Lung microvascular endothelial cell (primary cell): ENCODE results near the gene ATG13. TPM values are rescaled to one million over a fixed set of nuclear protein-coding genes. Genes with fewer than 3 reads are reported as not detected.

ENCODE experiments used
- DNase-seq, 2 donors: peaks; one replicate each; pipeline versions ENCODE4 v3.0.0 to v3.0.0-alpha.2; 2010; ENCODE audit warnings: low read depth in 2 of 2
- total RNA-seq: library from RNA; depleted of rRNA; stranded (reverse); fragments of >200 nt; gene quantifications from 2 replicates; pipeline ENCODE4 v1.2.1, GENCODE V29; 2014

The ATG13 gene
- total RNA-seq, 1 donor from 2014 or later, result 52.8 TPM

DNA sequence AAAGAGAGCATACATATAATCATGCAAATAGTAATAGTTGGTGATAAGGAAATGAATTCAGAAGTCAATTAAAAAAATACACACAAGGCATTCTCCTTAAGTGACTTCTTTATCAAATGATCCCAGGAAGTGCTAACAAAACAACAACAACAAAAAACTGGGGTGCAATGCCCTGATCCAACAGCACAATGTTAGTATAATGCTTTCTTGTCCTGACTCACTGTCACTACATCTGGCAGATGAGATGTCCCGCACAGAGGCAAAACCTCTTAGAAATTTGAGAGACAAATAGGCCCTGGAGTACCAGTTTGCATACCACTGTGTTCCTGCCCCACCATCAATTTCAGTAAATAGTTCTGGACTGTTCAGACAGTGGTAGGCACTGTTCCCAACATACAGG, 12.6 kb upstream of the ATG13 start:
- DNase-seq, result no peak

DNA sequence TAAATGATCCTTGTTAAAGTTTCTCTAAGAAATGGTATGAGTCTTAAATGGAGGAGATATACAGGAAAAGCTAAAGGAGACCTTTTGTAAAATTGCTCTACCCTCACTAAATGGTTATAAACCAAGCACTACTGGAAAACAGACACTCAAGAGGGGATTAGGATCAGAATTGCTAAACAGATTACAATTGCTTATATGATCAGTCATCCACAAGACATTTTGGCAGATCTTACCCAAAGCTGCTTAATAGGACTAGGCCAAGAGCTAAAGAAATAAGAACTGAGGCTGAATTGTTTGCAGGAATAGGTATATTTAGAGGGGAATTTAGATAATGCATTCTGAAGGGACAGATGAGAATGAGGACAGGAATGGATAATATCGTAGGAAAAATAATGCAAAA, 9.8 kb upstream of the ATG13 start:
- DNase-seq, result no peak

DNA sequence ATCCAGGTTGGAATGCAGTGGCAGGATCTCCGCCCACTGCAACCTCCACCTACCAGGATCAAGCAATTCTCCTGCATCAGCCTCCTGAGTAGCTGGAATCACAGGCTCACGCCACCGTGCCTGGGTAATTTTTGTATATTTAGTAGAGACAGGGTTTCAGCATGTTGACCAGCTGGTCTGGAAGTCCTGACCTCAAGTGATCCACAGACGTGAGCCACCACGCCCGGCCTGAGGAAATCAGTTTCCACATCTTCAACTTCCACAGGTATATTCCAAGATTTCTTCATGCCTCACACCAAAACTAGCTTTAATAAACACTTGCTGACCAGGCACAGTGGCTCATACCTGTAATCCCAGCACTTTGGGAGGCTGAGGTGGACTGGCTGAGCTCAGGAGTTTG, 8.0 kb upstream of the ATG13 start:
- DNase-seq, result no peak

DNA sequence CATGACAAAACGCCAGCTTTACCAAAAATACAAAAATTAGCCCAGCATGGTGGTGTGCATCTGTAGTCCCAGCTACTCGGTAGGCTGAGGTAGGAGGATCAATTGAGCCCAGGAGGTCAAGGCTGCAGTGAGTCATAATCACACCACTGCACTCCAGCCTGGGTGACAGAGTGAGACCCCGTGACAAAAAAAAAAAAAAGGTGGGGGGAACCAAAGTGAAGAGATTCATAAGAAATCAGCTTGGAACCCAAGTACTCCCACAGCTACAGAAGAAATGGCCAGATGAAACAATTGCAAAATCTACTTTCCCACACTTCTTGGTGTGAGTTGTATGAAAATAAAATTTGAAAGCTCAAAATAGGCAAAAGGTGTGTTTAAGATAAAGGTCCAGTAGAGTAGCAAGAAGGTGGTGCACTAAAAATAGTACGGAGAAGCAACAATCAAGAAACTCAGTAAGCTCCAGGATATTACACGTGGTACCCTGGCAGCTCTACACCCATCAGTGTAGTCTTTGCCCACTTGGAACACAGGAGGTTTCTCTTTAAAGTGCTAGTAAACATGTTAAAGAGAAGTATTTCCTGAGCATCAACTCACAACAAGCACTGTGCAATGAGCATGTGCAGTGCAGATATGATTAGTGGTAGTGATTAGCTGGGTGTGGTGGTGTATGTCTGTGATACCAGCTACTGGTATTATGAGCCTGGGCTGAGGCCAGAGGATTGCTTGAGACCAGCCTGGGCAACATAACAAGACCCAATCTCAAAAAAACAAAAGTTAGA, 5.6 kb upstream of the ATG13 start:
- no peak for DNase-seq

DNA sequence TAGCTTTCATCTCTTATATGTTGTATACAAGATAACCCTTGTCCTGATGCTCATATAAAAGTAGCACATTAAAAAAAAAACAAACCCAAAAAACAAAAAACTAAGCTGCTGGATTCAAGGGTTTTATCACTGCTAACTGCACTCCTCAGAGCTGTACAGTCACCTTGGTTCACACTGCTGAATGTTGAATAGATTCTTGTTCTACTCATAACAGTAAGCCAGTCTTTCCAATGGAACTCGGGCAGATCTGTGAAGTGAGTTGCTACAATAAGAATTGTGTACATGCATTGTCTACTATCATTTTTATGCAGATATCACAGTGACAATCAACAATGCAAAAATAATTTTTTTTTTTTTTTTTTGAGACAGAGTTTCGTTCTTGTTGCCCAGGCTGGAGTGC, 5.0 kb upstream of the ATG13 start:
- no peak for DNase-seq

DNA sequence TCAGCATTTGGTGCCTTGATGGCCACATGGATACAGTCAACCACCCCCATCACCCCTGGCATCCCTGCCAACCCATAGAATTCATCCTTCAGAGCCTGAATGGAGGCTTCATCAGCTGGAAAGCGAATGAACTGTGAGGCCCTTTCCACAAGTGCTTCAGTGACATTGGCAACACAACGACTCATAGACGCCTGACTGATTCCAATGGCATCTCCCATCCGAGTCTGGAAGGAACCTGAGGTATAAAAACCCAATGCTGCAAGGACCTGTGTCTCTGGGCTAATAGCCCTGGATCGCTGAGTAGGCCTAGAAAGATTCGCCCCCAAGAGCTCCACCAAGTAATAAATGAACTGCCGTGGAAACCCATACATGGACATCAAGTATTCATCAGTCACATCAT, 1.6 kb upstream of the ATG13 start:
- no peak for DNase-seq

DNA sequence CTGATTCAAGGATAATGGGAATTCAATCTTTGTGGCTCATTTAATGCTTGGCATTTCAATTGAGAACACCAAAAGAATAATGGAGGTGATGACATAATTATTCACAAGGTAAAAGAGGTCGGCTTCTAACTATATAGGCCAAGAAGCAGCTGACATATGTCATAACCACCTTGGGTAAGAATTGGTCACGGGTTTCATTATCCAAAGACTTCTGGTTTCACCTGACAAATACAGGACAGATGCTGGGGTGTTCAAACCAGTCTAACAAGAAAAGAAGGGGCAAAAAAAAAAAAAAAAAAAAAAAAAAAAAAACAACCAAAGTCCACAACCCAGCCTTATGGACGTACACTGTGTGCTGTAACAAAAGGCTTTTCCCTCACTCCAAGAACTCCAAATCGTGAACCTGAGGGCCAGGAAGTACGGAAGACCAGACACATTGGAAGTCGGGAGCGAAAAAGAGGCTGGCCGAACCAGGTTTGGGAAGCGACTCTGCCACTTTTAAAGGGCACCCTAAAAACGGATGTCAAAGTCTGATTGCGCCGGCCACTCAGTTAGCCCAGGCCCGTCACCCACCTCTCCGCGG, 711 bp upstream of the ATG13 start:
- DNase-seq, result no peak

DNA sequence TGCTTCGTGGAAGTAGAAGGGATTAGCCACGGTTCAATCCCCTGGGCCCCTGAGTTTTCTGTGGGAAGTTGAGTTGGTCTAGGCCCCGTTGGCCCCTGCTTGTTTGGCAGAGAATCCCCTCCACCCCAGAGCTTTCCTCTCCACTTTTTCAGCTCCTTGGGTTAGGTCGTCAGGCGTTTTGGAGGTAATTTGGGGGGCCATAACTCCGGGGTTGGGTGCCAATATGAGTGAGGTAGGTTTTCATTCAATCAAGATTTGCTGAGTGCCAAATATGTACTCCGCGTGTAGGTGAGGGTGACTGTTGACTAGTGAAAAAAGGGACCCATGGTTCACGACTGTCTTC, 590 bp downstream of the ATG13 start:
- DNase-seq, result no peak

DNA sequence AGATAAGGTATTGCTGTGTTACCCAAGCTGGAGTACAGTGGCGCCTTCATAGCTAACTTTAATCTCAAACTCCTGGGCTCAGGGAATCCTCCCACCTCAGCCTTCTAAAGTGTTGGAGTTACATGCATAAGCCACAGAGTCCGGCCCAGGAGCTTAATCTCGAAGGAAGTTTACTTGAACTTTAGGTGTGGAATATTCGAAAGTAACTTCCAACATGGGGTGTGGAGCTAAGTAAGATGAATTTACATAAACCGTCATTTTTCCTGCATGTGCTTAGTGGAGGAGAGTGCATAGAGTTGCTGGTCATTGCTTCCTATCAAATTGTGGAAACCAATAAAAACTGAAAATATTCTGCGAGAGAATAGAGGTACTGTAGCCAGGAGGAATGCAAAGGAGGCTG, 1.5 kb downstream of the ATG13 start:
- DNase-seq, result no peak

DNA sequence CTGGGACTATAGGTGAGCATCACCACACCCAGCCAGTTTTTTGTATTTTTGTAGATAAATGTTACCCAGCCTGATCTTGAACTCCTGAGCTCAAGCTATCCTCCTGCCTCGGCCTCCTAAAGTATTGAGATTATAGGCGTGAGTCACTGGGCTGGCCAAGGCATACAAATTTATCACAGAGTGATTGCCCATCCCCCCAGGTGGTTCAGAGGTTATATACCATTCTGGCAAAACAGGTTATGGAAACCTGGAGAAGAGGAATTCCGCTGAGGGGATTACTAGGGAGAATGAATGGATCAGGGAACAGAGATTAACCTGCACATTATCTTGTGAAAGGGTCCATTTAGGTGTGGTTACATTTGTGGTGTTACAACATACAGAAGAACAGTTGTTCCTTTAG, 8.1 kb downstream of the ATG13 start:
- no peak for DNase-seq

DNA sequence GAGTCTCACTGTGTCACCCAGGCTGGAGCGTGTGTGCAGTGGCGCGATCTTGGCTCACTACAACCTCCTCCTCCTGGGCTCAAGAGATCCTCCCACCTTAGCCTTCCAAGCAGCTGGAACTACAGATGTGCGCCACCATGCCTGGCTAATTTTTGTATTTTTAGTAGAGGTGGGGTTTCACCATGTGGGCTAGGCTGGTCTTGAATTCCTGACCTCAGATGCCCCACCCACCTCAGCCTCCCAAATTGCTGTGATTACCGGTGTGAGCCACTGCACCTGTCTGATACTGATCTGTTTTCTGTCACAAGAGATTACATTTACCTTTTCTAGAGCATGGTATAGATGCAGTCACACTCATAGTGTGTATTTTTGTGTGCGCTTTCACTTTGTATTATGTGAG, 11.6 kb downstream of the ATG13 start:
- DNase-seq, result no peak

DNA sequence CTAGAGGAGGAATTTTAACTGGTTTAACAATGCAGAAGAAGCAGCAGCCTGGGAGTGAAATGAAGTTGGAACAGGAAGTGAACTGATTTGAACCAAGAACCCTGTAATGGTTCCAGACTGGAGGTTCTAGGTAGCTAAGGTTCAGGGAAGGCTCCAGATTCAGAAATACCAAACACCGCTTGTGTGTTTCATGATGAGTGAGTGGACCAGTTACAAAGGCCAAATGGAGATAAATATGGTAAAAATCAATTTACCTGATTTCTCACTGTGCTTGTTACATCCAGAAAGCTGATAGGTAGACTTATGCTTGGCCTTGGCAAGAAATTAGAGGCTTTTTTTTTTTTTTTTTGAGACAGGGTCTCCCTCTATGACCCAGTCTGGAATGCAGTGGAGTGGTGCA, 12.9 kb downstream of the ATG13 start:
- no peak for DNase-seq

DNA sequence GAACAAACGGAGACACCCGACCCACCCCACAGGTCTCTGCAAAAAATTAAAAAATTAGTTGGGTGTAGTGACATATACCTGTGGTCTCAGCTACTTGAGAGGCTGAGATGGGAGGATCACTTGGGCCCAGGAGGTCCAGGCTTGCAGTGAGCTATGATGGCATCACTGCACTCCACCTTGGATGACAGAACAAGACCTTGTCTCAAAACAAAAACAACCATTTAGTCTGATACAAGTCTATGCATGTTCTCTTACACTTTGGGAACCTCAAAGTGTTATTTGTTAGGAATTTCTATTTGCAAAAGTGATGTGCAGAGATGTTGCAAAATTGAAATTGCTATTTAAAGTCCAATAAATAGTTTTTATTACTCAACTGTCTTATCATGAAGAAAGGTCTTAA, 14.3 kb downstream of the ATG13 start:
- DNase-seq, result no peak

DNA sequence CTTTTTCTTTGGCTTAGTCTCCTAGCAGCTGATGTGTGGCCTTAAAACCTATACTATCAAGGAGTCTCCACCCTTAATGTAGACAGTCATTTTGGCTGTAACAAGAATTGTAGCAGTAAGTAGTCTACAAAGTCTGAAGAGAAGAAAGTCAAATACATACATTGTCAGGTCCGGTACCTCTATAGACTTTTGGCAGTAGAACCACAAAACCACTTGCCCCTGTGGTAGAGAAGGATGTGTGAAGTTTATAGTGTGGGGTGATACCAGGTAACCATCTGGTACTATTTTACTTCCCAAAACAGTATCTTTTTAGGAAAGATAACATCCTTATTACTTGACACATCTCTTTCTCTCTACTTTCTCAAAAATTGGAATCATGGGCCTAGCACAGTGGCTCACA, 15.1 kb downstream of the ATG13 start:
- no peak for DNase-seq

DNA sequence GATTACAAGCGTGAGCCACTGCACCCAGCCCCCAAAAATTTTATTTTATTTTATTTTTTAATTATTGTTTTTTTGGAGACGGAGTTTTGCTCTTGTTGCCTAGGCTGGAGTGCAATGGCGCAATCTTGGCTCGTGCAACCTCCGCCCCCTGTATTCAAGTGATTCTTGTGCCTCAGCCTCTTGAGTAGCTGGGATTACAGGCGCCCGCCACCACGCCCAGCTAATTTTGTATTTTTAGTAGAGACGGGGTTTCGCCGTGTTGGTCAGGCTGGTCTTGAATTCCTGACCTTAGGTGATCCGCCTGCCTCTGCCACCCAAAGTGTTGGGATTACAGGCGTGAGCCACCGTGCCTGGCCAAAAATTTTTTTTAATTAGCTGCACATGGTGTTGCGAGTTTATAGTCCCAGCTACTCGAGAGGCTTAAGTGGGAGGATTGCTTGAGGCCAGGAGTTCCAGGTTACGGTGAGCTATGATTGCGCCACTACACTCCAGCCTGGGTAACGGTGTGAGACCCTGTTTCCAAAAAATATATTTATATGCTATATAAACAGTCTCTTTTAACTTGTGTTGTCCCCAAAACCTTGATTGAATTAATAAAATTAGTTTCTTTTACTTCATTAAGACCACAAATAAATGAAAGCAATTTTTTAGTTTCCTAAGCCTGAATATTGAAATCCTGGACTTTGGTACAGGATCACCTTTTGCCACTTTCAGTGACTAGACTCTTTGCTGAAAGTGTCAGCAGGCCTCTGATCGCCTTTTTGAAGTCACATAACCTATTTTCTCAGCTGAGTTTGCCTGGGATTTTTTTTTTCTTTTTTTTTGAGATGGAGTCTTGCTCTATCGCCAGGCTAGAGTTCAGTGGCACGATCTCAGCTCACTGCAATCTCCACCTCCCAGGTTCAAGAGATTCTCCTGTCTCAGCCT, 16.2 kb downstream of the ATG13 start:
- no peak for DNase-seq

DNA sequence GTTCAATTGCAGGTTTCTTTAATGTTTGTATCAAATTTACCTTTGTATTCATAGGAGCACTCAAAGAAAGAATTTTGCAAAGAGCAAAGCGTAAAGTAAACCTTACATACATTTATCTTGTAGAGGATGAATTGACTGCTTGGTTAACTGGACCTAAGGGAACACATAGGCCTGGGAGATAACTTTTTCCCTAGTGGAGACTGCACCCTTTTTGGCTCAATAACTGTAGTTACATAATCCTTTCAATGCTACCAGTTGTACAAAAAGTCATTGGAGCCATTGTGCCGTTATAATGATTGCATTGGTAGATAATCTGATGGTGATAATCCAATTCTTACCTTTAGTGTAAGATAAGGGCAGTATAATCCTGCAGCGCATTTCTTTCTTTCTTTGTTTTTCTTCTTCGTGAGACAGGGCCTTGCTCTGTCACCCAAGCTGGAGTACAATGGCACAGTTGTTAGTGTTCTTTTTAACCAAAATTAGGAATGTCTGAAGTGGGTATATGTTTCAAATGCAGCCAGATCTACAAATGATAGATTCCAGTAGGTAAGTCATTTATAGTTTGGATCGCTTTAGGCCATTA, 18.3 kb downstream of the ATG13 start:
- no peak for DNase-seq

DNA sequence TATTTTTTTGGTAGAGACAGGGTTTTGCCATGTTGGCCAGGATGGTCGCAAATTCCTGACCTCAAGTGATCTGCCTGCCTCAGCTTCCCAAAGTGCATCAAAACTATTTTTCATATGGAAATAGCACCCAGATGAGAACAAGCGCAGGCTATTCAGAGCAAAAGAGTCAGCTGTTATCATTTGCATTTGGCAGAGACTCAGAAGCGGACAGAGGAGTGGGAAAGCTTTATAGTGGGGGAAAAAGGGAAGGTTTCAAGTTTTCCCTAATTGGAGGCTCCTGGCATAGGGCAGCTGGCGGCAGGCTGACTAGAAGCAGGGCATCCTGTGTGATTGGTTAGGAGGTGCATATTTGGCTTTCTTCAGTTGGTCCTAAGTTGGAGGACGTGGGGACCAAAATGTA, 20.2 kb downstream of the ATG13 start:
- no peak for DNase-seq

DNA sequence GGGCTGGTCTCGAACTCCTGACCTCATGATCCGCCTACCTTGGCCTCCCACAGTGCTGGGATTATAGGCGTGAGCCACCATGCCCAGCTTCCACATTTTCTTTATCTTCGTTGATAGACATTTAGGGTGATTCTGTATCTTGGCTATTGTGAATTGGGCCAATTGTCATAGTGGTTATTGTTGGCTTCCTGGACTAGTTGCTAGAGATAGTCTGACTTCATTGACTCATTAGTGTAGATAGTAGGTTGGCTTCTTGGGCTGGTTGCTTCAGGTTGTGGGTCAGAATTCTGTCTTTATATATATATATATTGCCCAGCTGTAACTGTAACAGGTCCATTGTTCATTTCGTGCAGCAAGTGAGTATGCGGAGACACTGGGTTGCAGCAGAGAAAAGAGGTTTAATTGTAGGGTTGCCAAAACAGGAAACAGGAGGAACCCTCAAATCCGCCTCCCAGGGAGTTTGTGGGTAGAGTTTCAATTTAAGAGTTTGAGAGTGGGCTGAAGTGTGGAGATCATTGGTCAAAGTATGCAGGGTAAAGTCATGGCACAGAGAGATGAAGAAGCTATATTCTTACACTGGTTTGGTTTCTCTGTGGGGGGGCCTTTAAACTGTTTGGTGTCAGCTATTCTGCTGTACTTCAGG, 22.0 kb downstream of the ATG13 start:
- DNase-seq, result no peak

DNA sequence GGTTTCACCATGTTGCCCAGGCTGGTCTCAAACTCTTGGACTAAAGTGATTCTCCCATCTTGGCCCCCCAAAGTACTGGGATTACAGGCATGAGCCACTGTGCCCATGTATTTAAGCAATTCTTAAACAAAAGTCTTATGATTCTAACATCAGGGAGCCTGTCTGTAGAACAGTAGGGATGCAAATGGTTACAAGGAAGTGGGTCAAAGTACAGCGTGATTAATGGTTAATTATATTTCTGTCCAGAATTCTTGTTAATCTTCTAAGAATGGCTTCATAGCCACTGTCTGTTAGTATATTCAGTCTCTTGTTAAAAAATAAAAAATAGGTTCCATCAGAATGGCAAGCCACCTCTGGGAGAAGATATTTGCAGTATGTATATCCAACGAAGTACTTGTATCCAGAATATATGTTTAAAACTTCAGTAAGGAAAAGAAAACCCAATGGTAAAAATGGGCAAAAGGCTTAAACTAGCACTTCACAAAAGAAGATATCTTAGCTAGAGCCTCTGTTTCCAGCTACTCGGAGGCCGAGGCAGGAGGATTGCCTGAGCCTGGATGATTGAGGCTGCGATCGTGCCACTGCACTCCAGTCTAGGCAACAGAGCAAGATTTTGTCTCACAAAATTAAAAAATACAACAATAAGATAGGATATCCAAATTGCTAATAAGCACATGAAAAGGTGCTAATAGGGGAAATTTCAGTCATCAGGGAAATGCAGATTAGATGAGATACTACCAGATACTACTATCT, 22.9 kb downstream of the ATG13 start:
- no peak for DNase-seq

DNA sequence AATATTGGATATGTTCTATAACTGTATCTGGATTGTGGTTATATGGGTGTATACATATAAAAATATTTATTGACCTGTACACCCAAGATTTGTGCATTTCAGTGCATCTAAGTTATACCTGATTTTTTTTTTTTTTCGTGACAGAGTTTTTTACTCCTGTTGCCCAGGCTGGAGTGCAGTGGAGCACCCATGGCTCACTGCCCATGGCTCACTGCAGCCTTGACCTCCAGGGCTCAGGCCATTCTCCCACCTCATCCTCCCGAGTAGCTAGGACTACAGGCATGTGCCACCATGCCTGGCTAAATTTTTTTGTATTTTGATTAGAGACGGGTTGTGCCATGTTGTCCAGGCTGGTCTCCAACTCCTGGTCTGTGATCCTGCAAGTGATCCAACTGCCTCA, 24.3 kb downstream of the ATG13 start:
- no peak for DNase-seq
